MCF 10A (cell line): ENCODE results near the gene BORA. TPM values are rescaled to one million over a fixed set of nuclear protein-coding genes. Genes with fewer than 3 reads are reported as not detected.

Experiments
- Bru-seq: library from RNA; stranded (reverse); fragments of 400-500 nt; gene quantifications from one replicate; lab custom pipeline; 2021; lab: Mats Ljungman, UMichigan
- BruChase-seq, 2 experiments: library from RNA; stranded (reverse); fragments of 400-500 nt; gene quantifications; one replicate each; lab custom pipeline; 2021; lab: Mats Ljungman, UMichigan
- BruUV-seq: library from RNA; stranded (reverse); fragments of 400-500 nt; replicated peaks from 2 replicates; lab custom pipeline; 2021; lab: Mats Ljungman, UMichigan
- CTCF ChIA-PET: fragments of 300-600 bp; sonication (Branson Sonifier 250); formaldehyde crosslinking; extraction: SDS; loops from one replicate; lab custom pipeline; 2021; ENCODE audit warnings: antibody characterized with exemption, inconsistent platforms; lab: Yijun Ruan, JAX
- POLR2A ChIA-PET: fragments of 300-600, 350-650 bp; sonication (Branson Sonifier 250); formaldehyde crosslinking; extraction: SDS; loops from one replicate; lab custom pipeline; 2020; ENCODE audit warnings: antibody characterized with exemption, inconsistent platforms; lab: Yijun Ruan, JAX
- DNase-seq: peaks from one replicate; pipeline ENCODE4 v3.0.0-alpha.2; 2018; ENCODE audit not compliant: unreplicated experiment
- H3K27ac Mint-ChIP-seq: one replicate; pipeline ENCODE4 v1.8.0; 2022; ENCODE audit warnings: mild to moderate bottlenecking, low read depth, mixed read lengths; ENCODE audit not compliant: unreplicated experiment
- H3K27me3 Mint-ChIP-seq: one replicate; pipeline ENCODE4 v1.8.0; 2022; ENCODE audit warnings: mixed read lengths; ENCODE audit not compliant: insufficient read depth, unreplicated experiment
- H3K36me3 Mint-ChIP-seq: one replicate; pipeline ENCODE4 v1.8.0; 2022; ENCODE audit warnings: mild to moderate bottlenecking, moderate library complexity, mixed read lengths; ENCODE audit not compliant: insufficient read depth, unreplicated experiment
- H3K4me1 Mint-ChIP-seq: one replicate; pipeline ENCODE4 v1.8.0; 2022; ENCODE audit warnings: mixed read lengths; ENCODE audit not compliant: insufficient read depth, unreplicated experiment
- H3K4me3 Mint-ChIP-seq: one replicate; pipeline ENCODE4 v1.8.0; 2022; ENCODE audit warnings: mild to moderate bottlenecking, moderate library complexity, mixed read lengths; ENCODE audit not compliant: unreplicated experiment
- H3K9me3 Mint-ChIP-seq: one replicate; pipeline ENCODE4 v1.8.0; 2022; ENCODE audit warnings: mixed read lengths; ENCODE audit not compliant: unreplicated experiment
- intact Hi-C: fragments of 100-400 bp; cut with micrococcal nuclease; formaldehyde crosslinking; loops from 2 replicates; pipeline ENCODE4 v1.14.1; 2022
- long read RNA-seq: library from polyadenylated mRNA; stranded (forward); transcript quantifications from one replicate; pipeline ENCODE4 v2.0.0, GENCODE V29; 2022
- total RNA-seq: library from RNA; stranded (reverse); gene quantifications from 2 replicates; pipeline ENCODE4 v1.2.3, GENCODE V29; 2022
- TF ChIP-seq, protein P1 (sequence below): fragments of 200-600 bp; IDR thresholded peaks from one replicate; pipeline ENCODE4 v1.8.0; 2022; ENCODE audit warnings: antibody characterized with exemption, mild to moderate bottlenecking; ENCODE audit not compliant: unreplicated experiment

The BORA gene
- 10.5 and 14.1 TPM in 2 replicates for total RNA-seq
- percentile 74 among the genes with signal in this experiment for Bru-seq, nascent RNA
- BruChase-seq, experiment 1, labeled RNA remaining after a 6-hour chase: percentile 55 among the genes with signal in this experiment
- BruChase-seq, experiment 2, labeled RNA remaining after a 2-hour chase: percentile 80 among the genes with signal in this experiment
- long read RNA-seq, transcript BORA-203 (12 exons, 2,936 nt): major isoform, 17 of 51 reads
- long read RNA-seq, transcript BORA-202 (11 exons, 1,673 nt): minor isoform, 8 of 51 reads
- long read RNA-seq, partial matches to known transcripts: 5 of 51 reads
- long read RNA-seq, other reads (novel, unspliced or antisense): 21 of 51 reads

DNA sequence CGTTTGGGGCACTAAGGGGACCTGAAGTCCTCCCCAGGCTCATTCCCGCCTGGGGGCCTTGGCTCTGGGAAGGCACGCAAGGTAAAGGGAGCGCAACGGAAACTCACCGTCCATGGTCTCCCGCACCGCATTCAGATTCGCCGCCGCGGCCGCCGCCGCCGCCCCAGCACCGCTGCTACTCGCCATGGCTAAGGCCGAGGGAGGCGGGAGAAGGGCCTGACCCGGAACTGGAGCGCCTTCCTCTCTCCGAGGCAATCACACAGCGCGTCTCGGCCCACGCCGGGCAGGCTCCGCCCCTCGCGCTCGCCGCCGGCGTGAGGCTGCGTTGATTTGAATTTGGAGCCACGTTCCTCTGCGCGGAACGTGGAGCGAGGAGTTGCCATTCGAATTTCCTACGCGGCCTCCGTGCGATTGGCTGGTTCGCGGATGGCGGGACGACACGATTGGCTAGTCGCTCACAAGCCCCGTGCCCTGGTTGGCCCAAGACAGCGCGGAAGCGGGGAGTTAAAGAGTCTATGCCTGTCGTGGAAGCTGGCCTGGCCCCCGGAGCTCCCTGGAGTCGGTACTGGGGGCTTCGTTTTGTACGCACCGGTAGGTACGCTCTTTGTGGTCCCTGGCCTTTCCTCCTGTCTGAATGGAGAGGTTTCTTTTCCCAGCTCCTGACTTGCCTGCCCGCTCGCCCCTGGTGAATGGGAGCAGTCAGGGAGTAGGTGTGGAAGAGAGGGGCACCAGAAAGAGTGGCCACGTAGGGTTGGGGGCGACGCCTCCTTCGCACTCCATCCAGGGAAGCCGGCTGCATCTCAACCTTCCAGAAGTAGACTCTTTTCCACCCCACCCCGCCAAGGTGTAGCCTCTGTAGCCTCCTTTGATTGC is at the start of gene BORA, which contains the start of gene MZT1:
TSS of gene BORA (plus strand) at position 507 of the 873 bp plus-strand sequence. CDS start 1,018 bp downstream, outside the sequence.
TSS of gene MZT1 (minus strand) at position 213 of the 873 bp plus-strand sequence. CDS start at position 186, 27 bp downstream.
- TF ChIP-seq, protein P1, sequence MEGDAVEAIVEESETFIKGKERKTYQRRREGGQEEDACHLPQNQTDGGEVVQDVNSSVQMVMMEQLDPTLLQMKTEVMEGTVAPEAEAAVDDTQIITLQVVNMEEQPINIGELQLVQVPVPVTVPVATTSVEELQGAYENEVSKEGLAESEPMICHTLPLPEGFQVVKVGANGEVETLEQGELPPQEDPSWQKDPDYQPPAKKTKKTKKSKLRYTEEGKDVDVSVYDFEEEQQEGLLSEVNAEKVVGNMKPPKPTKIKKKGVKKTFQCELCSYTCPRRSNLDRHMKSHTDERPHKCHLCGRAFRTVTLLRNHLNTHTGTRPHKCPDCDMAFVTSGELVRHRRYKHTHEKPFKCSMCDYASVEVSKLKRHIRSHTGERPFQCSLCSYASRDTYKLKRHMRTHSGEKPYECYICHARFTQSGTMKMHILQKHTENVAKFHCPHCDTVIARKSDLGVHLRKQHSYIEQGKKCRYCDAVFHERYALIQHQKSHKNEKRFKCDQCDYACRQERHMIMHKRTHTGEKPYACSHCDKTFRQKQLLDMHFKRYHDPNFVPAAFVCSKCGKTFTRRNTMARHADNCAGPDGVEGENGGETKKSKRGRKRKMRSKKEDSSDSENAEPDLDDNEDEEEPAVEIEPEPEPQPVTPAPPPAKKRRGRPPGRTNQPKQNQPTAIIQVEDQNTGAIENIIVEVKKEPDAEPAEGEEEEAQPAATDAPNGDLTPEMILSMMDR: no peak
- Mint-ChIP-seq H3K27me3 (no peaks in the 10 kb centered on the region), H3K9me3 (no peaks in the 10 kb centered on the region), H3K4me3 (peak within 1 kb of the TSS; percentile 89), H3K27ac (peak within 1 kb of the TSS; percentile 87), H3K4me1 (peaks cover 31% of the 10 kb centered on the region), H3K36me3 (no peaks in the 10 kb centered on the region)
- POLR2A ChIA-PET: interaction anchor here (0.6 to 3.4 kb wide), 9 partner anchors 11 to 333 kb away, joined by 3 to 28 read pairs (median 4); partner anchors contain the start of gene KLF5
- peak; percentile 98 for DNase-seq
- no TSS peak for BruUV-seq
- CTCF ChIA-PET: interaction anchor here (0.7 kb wide), 1 partner anchor 12 kb away, joined by 4 read pairs; no protein-coding TSS in a partner anchor
- intact Hi-C loops: no loop called here

DNA sequence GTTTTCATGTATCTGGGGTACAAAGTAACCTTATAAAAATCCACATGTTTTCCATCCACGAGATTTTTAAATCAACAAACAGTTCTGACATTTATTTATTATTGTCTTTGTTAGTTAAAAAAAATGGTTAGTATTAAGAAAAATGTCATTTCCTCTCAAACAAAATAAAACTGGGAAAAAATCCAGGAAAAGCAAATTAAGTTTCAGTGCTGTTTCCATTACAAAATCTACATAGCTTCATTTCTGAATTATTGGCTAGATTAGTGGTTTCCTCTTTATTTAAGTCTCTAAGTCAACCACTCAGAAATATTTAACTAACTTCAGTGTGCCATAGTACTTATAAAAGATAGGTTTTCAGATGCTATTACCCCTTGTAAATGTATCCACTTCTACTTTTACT is 49.4 kb upstream of the BORA start:
- H3K4me3 Mint-ChIP-seq: no peak overlapping the region
- TF ChIP-seq, protein P1: no peak
- DNase-seq: no peak
- H3K36me3 Mint-ChIP-seq: no peaks in the 10 kb centered on the region
- intact Hi-C loops: no loop called here
- BruUV-seq: no TSS peak
- no peaks in the 10 kb centered on the region for H3K4me1 Mint-ChIP-seq
- H3K27me3 Mint-ChIP-seq: peaks cover 75% of the 10 kb centered on the region
- ChIA-PET POLR2A (interaction anchor here (0.7 kb wide), 1 partner anchor 62 kb away, joined by 3 read pairs; no protein-coding TSS in a partner anchor), CTCF (interaction anchor here (1.1 kb wide), 1 partner anchor 18 kb away, joined by 3 read pairs; no protein-coding TSS in a partner anchor)
- H3K27ac Mint-ChIP-seq: no peak overlapping the region
- no peaks in the 10 kb centered on the region for H3K9me3 Mint-ChIP-seq

- CTCF ChIA-PET: interaction anchor here (0.7 kb wide), 1 partner anchor 709 kb away, joined by 4 read pairs; no protein-coding TSS in a partner anchor
- TF ChIP-seq, protein P1: no peak
- intact Hi-C loops: no loop called here
- no peak for DNase-seq
- POLR2A ChIA-PET: no interaction called here
- Mint-ChIP-seq H3K27me3 (peaks cover 76% of the 10 kb centered on the region), H3K9me3 (no peaks in the 10 kb centered on the region), H3K4me1 (no peaks in the 10 kb centered on the region), H3K27ac (no peak overlapping the region), H3K36me3 (no peaks in the 10 kb centered on the region), H3K4me3 (no peak overlapping the region)
- no TSS peak for BruUV-seq
Measured at GRCh38 chr13:72680353-72680752, 47.4 kb upstream of the BORA start.
